ENCODE results near the gene ZSCAN10.
"Not testable (repeated sequence)": the region's sequence is repeated elsewhere in the genome, so short reads cannot be mapped to it uniquely, and the experiment has no call there.

ZSCAN10 gene

GRCh38 chr16:3083408-3083807 is 15.7 kb downstream of the ZSCAN10 start:
- DNase-seq: not testable (repeated sequence)

- not testable (repeated sequence) for DNase-seq
These were observed 17.1 kb downstream of the ZSCAN10 start for GRCh38 chr16:3081957-3082356.

- DNase-seq: no peak
These were observed 19.1 kb downstream of the ZSCAN10 start for GRCh38 chr16:3080024-3080423.

GRCh38 chr16:3076577-3076976 is 22.5 kb downstream of the ZSCAN10 start:
- no peak for DNase-seq

GRCh38 chr16:3075946-3076345 is 23.1 kb downstream of the ZSCAN10 start:
- not testable (repeated sequence) for DNase-seq

GRCh38 chr16:3075523-3075915 is 23.6 kb downstream of the ZSCAN10 start:
- DNase-seq: no peak

- peak; percentile 58 for DNase-seq
These were observed 24.1 kb downstream of the ZSCAN10 start for GRCh38 chr16:3074860-3075522.

GRCh38 chr16:3073448-3073847 is 25.6 kb downstream of the ZSCAN10 start:
- no peak for DNase-seq

GRCh38 chr16:3072576-3073263 is 26.4 kb downstream of the ZSCAN10 start:
- DNase-seq: not testable (repeated sequence)

GRCh38 chr16:3072148-3072547 is 26.9 kb downstream of the ZSCAN10 start:
- DNase-seq: not testable (repeated sequence)

GRCh38 chr16:3071655-3072054 is 27.4 kb downstream of the ZSCAN10 start:
- DNase-seq: no peak

- no peak for DNase-seq
These were observed 28.4 kb downstream of the ZSCAN10 start for GRCh38 chr16:3070608-3071111.

- not testable (repeated sequence) for DNase-seq
These were observed 29.9 kb downstream of the ZSCAN10 start for GRCh38 chr16:3069146-3069545.

- no peak for DNase-seq
These were observed 30.6 kb downstream of the ZSCAN10 start for GRCh38 chr16:3068487-3068886.

- DNase-seq: no peak
These were observed 32.7 kb downstream of the ZSCAN10 start for GRCh38 chr16:3066440-3066748.

- no peak for DNase-seq
These were observed 33.2 kb downstream of the ZSCAN10 start for GRCh38 chr16:3065742-3066439.

- DNase-seq: no peak
These were observed 33.9 kb downstream of the ZSCAN10 start, which contains the start of gene IL32 for GRCh38 chr16:3065069-3065741. TSS of gene IL32 (plus strand) at chr16:3065640. CDS start at chr16:3065812, 172 bp downstream.

GRCh38 chr16:3063625-3064386 is 35.3 kb downstream of the ZSCAN10 start:
- DNase-seq: no peak

- no peak for DNase-seq
These were observed 36.5 kb downstream of the ZSCAN10 start for GRCh38 chr16:3062553-3062952.

GRCh38 chr16:3060339-3061127 is 38.6 kb downstream of the ZSCAN10 start:
- no peak for DNase-seq

GRCh38 chr16:3059723-3060242 is 39.3 kb downstream of the ZSCAN10 start:
- DNase-seq: no peak

All from activated CD4-positive, alpha-beta T cell treated with anti-CD3 and anti-CD28 coated beads for 1 hour (primary cell).